ENCODE measurements around the gene YIPF2.
"Not testable (repeated sequence)": the region's sequence is repeated elsewhere in the genome, so short reads cannot be mapped to it uniquely, and the experiment has no call there.

The YIPF2 gene

GRCh38 chr19:10941649-10942048 is 13.2 kb upstream of the YIPF2 start:
- DNase-seq (ENCODE audit: low spot score) = not testable (repeated sequence)

GRCh38 chr19:10936661-10937084 is 8.2 kb upstream of the YIPF2 start:
- peak; percentile 88 for DNase-seq (ENCODE audit: low spot score)

GRCh38 chr19:10935371-10936059 is 7.1 kb upstream of the YIPF2 start:
- DNase-seq (ENCODE audit: low spot score) = no peak

- DNase-seq (ENCODE audit: low spot score) = no peak
Observed at GRCh38 chr19:10929402-10929794, 959 bp upstream of the YIPF2 start.

- no peak for DNase-seq (ENCODE audit: low spot score)
Observed at GRCh38 chr19:10927730-10928562, 493 bp downstream of the YIPF2 start.

- no peak for DNase-seq (ENCODE audit: low spot score)
Observed at GRCh38 chr19:10924597-10924996, 3.8 kb downstream of the YIPF2 start.

- DNase-seq (ENCODE audit: low spot score) = no peak
Observed at GRCh38 chr19:10923260-10924112, 5.0 kb downstream of the YIPF2 start.

GRCh38 chr19:10922638-10923014 is 5.8 kb downstream of the YIPF2 start:
- DNase-seq (ENCODE audit: low spot score) = no peak

- no peak for DNase-seq (ENCODE audit: low spot score)
Observed at GRCh38 chr19:10921910-10922637, 6.4 kb downstream of the YIPF2 start.

- DNase-seq (ENCODE audit: low spot score) = no peak
Observed at GRCh38 chr19:10921199-10921909, 7.1 kb downstream of the YIPF2 start.

- DNase-seq (ENCODE audit: low spot score) = no peak
Observed at GRCh38 chr19:10920781-10921180, 7.7 kb downstream of the YIPF2 start.

- no peak for DNase-seq (ENCODE audit: low spot score)
Observed at GRCh38 chr19:10920288-10920655, 8.2 kb downstream of the YIPF2 start.

- no peak for DNase-seq (ENCODE audit: low spot score)
Observed at GRCh38 chr19:10919352-10920287, 8.8 kb downstream of the YIPF2 start.

GRCh38 chr19:10918359-10918758 is 10.1 kb downstream of the YIPF2 start:
- DNase-seq (ENCODE audit: low spot score) = no peak

- no peak for DNase-seq (ENCODE audit: low spot score)
Observed at GRCh38 chr19:10916602-10917001, 11.8 kb downstream of the YIPF2 start.

- no peak for DNase-seq (ENCODE audit: low spot score)
Observed at GRCh38 chr19:10915130-10916091, 13.0 kb downstream of the YIPF2 start.

- DNase-seq (ENCODE audit: low spot score) = no peak
Observed at GRCh38 chr19:10913716-10914340, 14.6 kb downstream of the YIPF2 start.

GRCh38 chr19:10912619-10913018 is 15.8 kb downstream of the YIPF2 start:
- DNase-seq (ENCODE audit: low spot score) = no peak

Data from NAMALWA (cell line).